BLaER1 treated with 17β-estradiol and CSF1 and Interleukin-3, amounts not matched to agents 10 nM and 100 nM (cell line): ENCODE measurements around the gene ZNF76.

Experiments used
- H3K27ac ChIP-seq, 11 experiments: shearing (Covaris generic); formaldehyde crosslinking; 2 replicates each; pipeline ENCODE4 v1.8.1; 2022
- H3K27me3 ChIP-seq, 11 experiments: shearing (Covaris generic); formaldehyde crosslinking; 2 replicates each; pipeline ENCODE4 v1.8.1; 2022
- H3K36me3 ChIP-seq, 11 experiments: shearing (Covaris generic); formaldehyde crosslinking; 2 replicates each; pipeline ENCODE4 v1.8.1; 2022
- H3K4me1 ChIP-seq, 10 experiments: shearing (Covaris generic); formaldehyde crosslinking; 2 replicates each; pipeline ENCODE4 v1.8.1; 2022
- H3K4me2 ChIP-seq, 11 experiments: shearing (Covaris generic); formaldehyde crosslinking; 2 replicates each; pipeline ENCODE4 v1.8.1; 2022
- H3K4me3 ChIP-seq, 10 experiments: shearing (Covaris generic); formaldehyde crosslinking; 2 replicates each; pipeline ENCODE4 v1.8.1; 2022
- H3K9ac ChIP-seq, 11 experiments: shearing (Covaris generic); formaldehyde crosslinking; 2 replicates each; pipeline ENCODE4 v1.8.1; 2022
- H3K9me3 ChIP-seq, 11 experiments: shearing (Covaris generic); formaldehyde crosslinking; replicated peaks in 1 of 11; 2 replicates each; pipeline ENCODE4 v1.8.1; 2022
- H4K20me1 ChIP-seq, 11 experiments: shearing (Covaris generic); formaldehyde crosslinking; 2 replicates each; pipeline ENCODE4 v1.8.1; 2022
- Cebpa-rat ChIP-seq, 11 experiments: shearing (Covaris generic); IDR thresholded peaks; 2 replicates each; pipeline ENCODE4 v1.8.1; 2022

Gene ZNF76

DNA sequence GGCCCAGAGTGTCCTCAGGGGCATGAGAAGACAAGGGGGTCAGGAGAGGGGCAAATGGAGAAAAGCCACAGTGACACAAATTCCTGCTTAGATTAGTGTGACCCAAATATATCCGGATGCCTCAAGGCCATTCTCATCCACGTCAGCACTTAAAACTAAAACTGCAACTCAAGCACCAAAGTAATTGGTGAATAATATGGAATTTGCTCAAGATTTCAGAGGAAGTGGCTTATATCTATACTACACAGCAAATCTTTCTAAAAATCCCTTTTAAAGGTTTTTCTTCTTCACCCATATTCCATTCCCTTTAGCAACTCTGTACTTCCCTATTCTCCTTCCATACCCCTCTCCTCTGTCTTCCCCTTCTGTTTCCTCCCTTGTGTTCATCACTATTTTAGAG is 53.3 kb downstream of the ZNF76 start:
- peaks cover 0 to 3% (median 0%) of the 10 kb centered on the region in 11 experiments; a peak in 1 of 22 replicates for H4K20me1 ChIP-seq
- H3K27ac ChIP-seq: peak overlapping the region in 9 of 11 experiments; percentile 76 to 86 (median 83); a peak in 13 of 22 replicates
- H3K9me3 ChIP-seq: no peaks in the 10 kb centered on the region
- peaks cover 40 to 86% (median 43%) of the 10 kb centered on the region in 10 experiments for H3K4me1 ChIP-seq
- H3K9ac ChIP-seq: peak overlapping the region in 4 of 11 experiments; percentile 62 to 71 (median 66); a peak in 5 of 22 replicates
- H3K36me3 ChIP-seq: peaks cover 29 to 69% (median 53%) of the 10 kb centered on the region in 11 experiments
- H3K4me3 ChIP-seq: no peak overlapping the region
- no peaks in the 10 kb centered on the region for H3K27me3 ChIP-seq
- no peak for TF ChIP-seq Cebpa-rat (IDR thresholded peaks at IDR 0.05)
- peak overlapping the region in 10 of 11 experiments; percentile 86 to 98 (median 94); a peak in 16 of 22 replicates for H3K4me2 ChIP-seq

DNA sequence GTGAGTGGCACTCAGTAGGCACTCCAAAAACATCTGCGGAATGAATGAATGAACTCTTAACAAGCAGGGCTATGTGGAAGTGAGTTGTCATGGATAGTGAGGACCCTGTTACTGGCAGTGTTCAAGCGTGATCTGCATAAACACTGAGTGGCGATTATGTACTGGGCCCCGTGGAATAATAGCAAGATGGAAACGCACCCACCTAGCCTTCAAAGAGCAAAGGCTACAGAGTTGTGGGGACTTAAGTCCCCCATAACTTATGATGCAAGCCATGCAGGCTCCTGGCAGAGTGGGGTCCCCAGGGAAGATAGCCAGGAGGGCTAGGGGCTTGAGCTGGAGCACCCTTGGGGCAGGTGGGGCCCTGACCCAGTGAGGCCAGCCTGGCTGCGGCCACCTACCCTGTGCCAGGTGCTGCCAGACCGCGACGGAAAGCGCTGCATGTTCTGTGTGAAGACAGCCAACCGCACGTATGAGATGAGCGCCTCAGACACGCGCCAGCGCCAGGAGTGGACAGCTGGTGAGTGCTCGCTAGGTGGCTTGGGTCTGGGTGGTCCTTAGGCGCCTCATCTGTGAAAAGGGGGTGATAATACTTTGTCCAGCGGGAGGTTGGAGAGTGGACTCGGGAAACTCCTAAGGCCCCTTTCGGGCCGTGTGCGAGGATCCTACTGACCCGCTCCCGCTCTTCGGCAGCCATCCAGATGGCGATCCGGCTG is 58.1 kb downstream of the ZNF76 start:
- H3K9ac ChIP-seq: no peak overlapping the region
- no peak overlapping the region for H3K4me3 ChIP-seq
- peaks cover 71 to 87% (median 76%) of the 10 kb centered on the region in 11 experiments for H3K36me3 ChIP-seq
- TF ChIP-seq Cebpa-rat (IDR thresholded peaks at IDR 0.05): no peak
- no peak overlapping the region for H3K4me2 ChIP-seq
- H4K20me1 ChIP-seq: peaks cover 0 to 14% (median 0%) of the 10 kb centered on the region in 11 experiments; a peak in 3 of 22 replicates
- no peaks in the 10 kb centered on the region for H3K27me3 ChIP-seq
- no peak overlapping the region for H3K27ac ChIP-seq
- H3K9me3 ChIP-seq: no peaks in the 10 kb centered on the region
- H3K4me1 ChIP-seq: peaks cover 1 to 38% (median 4%) of the 10 kb centered on the region in 10 experiments; a peak in 19 of 20 replicates

DNA sequence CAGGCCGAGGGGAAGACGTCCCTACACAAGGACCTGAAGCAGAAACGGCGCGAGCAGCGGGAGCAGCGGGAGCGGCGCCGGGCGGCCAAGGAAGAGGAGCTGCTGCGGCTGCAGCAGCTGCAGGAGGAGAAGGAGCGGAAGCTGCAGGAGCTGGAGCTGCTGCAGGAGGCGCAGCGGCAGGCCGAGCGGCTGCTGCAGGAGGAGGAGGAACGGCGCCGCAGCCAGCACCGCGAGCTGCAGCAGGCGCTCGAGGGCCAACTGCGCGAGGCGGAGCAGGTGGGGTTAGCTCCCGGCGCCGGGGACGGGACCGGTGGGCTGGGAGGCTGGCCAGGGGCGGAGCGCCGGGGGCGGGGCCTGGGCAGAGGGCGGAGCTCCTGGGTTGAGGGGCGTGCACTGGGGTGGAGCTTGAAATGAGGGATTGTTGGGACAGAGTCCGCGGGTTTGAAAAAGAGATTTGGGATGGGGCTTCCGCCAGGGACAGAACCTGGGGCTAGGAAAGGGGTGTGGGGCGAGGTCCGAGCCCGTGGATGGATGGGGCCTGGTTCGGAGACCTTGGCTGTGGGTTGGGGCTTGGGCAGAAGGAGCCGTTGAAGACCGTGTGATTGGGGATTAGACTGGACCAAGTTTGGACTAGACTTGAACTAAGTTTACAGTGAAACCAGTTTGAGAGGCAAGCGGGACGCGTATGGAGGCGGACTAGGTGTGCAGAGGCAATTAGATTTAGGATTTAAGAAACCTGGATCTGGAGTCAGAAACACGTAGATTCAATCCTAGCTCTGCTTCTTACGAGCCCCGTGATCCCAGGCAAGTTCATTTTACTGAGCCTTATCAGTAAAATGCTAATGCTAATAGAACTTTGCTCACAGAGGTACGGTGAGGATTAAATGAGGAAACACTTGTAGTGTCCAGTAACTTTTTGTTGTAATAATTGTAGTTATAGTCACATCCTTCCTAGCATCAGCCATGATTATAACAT is 58.9 kb downstream of the ZNF76 start:
- no peak overlapping the region for H3K4me2 ChIP-seq

DNA sequence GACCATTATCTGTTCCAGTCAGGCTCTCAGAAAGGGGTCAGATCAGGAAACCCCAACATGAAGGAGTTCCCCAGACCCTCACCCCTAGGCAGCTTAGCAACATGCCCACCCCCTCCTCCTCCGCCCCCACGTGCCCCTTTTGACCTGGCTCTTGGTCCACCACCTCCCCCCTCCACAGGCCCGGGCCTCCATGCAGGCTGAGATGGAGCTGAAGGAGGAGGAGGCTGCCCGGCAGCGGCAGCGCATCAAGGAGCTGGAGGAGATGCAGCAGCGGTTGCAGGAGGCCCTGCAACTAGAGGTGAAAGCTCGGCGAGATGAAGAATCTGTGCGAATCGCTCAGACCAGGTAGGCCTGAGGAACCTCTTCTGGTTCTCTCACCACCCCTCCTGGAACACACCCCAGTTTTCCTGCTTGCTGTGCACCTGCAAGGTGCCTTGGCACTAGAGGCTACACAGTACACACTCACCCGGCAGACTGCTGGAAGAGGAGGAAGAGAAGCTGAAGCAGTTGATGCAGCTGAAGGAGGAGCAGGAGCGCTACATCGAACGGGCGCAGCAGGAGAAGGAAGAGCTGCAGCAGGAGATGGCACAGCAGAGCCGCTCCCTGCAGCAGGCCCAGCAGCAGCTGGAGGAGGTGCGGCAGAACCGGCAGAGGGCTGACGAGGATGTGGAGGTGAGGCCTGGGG is 60.0 kb downstream of the ZNF76 start:
- Histone ChIP-seq H3K27ac (no peak overlapping the region), H3K9ac (no peak overlapping the region), H3K4me2 (no peak overlapping the region), H3K36me3 (peaks cover 84 to 98% (median 93%) of the 10 kb centered on the region in 11 experiments), H3K9me3 (no peaks in the 10 kb centered on the region), H3K27me3 (no peaks in the 10 kb centered on the region), H3K4me3 (no peak overlapping the region), H3K4me1 (peaks cover 0 to 20% (median 0%) of the 10 kb centered on the region in 10 experiments; a peak in 4 of 20 replicates), H4K20me1 (peaks cover 0 to 14% (median 0%) of the 10 kb centered on the region in 11 experiments; a peak in 3 of 22 replicates)
- TF ChIP-seq Cebpa-rat (IDR thresholded peaks at IDR 0.05): no peak

More for the DNA sequence above, 58.9 kb downstream of the ZNF76 start:
- TF ChIP-seq Cebpa-rat (IDR thresholded peaks at IDR 0.05): no peak
- Histone ChIP-seq H3K4me1 (peaks cover 0 to 30% (median 0%) of the 10 kb centered on the region in 10 experiments; a peak in 6 of 20 replicates), H4K20me1 (peaks cover 0 to 14% (median 0%) of the 10 kb centered on the region in 11 experiments; a peak in 3 of 22 replicates), H3K36me3 (peaks cover 79 to 95% (median 83%) of the 10 kb centered on the region in 11 experiments), H3K9me3 (no peaks in the 10 kb centered on the region), H3K27me3 (no peaks in the 10 kb centered on the region), H3K4me3 (no peak overlapping the region), H3K27ac (no peak overlapping the region), H3K9ac (no peak overlapping the region)

DNA sequence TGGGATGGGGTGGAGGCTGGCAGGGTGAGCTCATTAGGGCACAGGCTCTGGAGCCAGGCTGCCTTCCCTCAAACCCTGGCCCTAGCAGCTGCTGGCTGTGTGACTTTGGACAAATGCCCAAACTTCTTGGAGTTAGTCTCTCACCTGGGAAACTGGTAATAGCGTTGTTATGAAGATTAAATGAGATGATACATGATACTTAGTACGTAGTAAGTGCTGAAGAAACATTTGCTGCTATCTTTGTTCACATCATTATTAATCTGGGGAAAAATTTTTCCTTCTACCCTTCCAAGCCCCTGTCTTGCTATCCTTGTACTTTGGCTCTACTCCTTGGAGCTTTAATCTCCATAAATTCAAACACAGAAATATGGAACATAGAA is 60.5 kb downstream of the ZNF76 start:
- H3K9me3 ChIP-seq: no peaks in the 10 kb centered on the region
- H3K36me3 ChIP-seq: peaks cover 84 to 100% (median 96%) of the 10 kb centered on the region in 11 experiments
- H3K4me3 ChIP-seq: no peak overlapping the region
- peaks cover 0 to 14% (median 0%) of the 10 kb centered on the region in 11 experiments; a peak in 3 of 22 replicates for H4K20me1 ChIP-seq
- no peaks in the 10 kb centered on the region for H3K27me3 ChIP-seq
- no peak for TF ChIP-seq Cebpa-rat (IDR thresholded peaks at IDR 0.05)
- no peak overlapping the region for H3K4me2 ChIP-seq
- peaks cover 0 to 14% (median 0%) of the 10 kb centered on the region in 10 experiments; a peak in 4 of 20 replicates for H3K4me1 ChIP-seq
- no peak overlapping the region for H3K9ac ChIP-seq
- no peak overlapping the region for H3K27ac ChIP-seq

DNA sequence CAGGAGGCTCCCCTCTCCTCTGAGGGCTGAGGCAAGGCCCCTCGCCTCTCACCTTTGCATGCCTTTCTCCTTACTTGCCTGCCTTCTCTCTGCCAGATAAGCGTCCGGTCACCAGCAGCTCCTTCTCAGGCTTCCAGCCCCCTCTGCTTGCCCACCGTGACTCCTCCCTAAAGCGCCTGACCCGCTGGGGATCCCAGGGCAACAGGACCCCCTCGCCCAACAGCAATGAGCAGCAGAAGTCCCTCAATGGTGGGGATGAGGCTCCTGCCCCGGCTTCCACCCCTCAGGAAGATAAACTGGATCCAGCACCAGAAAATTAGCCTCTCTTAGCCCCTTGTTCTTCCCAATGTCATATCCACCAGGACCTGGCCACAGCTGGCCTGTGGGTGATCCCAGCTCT is 61.6 kb downstream of the ZNF76 start:
- Histone ChIP-seq H3K4me3 (no peak overlapping the region), H3K36me3 (peaks cover 79 to 97% (median 92%) of the 10 kb centered on the region in 11 experiments), H3K9ac (no peak overlapping the region), H3K4me1 (peaks cover 0 to 6% (median 0%) of the 10 kb centered on the region in 10 experiments; a peak in 2 of 20 replicates), H3K27me3 (no peaks in the 10 kb centered on the region), H4K20me1 (peaks cover 0 to 14% (median 0%) of the 10 kb centered on the region in 11 experiments; a peak in 3 of 22 replicates), H3K9me3 (no peaks in the 10 kb centered on the region), H3K27ac (no peak overlapping the region), H3K4me2 (no peak overlapping the region)
- TF ChIP-seq Cebpa-rat (IDR thresholded peaks at IDR 0.05): no peak

DNA sequence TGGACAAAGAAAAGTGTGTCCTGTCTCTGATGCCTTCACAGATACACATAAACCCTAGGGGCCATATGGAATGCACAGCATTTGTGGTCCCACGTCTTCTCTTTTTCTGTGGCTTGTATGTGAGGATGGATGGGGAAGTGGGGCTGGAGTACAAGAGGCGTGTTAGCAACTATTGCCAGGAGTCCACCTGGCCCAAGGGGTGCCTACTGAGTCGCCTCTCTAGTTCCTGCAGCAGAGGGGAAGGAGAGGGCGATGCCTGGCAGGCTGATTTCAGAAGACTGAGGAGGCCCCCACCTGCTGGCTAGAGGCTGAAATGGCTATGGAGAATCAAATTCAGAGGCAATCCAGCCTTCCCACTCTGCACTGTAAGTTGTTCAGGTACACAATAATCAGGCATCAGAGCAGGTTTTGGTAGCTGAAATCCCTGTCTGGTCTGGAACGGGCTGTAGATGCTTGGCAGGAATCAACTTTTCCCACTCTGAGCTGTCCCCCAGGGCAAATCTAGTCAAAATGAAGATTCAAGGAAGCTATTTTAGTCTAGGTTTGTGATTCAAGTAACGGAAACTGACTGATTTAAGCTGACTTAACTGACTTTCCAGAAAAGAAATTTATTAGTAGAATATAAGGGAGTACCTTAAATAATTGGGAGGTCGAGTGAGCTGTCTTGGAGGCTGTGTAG is 68.0 kb downstream of the ZNF76 start:
- Histone ChIP-seq H3K4me2 (peak overlapping the region; percentile 9 to 56 (median 29); a peak in 18 of 22 replicates), H3K4me3 (no peak overlapping the region), H3K27ac (0 out of 22 replicates have a peak overlapping the region, but pooled peaks of 1 of the 11 experiments have one; percentile 10), H3K4me1 (peaks cover 12 to 23% (median 20%) of the 10 kb centered on the region in 10 experiments; a peak in 19 of 20 replicates), H3K36me3 (peaks cover 26 to 43% (median 30%) of the 10 kb centered on the region in 11 experiments), H3K9me3 (peaks cover 0 to 20% (median 10%) of the 10 kb centered on the region in 11 experiments; a peak in 13 of 22 replicates), H3K27me3 (no peaks in the 10 kb centered on the region), H4K20me1 (no peaks in the 10 kb centered on the region), H3K9ac (peak overlapping the region in 2 of 11 experiments; percentile 26 to 31; a peak in 1 of 22 replicates)
- TF ChIP-seq Cebpa-rat (IDR thresholded peaks at IDR 0.05): no peak
